NCI-H82 treated with DMSO at 0.1 percent for 48 hours (cell line): ENCODE data around the gene CCNT2.
"Not testable (repeated sequence)": the region's sequence is repeated elsewhere in the genome, so short reads cannot be mapped to it uniquely, and the experiment has no call there.

Experiments used
- DNase-seq: peaks from one replicate; lab custom pipeline; 2025; ENCODE audit not compliant: unreplicated experiment; lab: John Stamatoyannopoulos, UW

Gene CCNT2

GRCh38 chr2:134973241-134974138, 54.9 kb downstream of the CCNT2 start:
- no peak for DNase-seq

DNA sequence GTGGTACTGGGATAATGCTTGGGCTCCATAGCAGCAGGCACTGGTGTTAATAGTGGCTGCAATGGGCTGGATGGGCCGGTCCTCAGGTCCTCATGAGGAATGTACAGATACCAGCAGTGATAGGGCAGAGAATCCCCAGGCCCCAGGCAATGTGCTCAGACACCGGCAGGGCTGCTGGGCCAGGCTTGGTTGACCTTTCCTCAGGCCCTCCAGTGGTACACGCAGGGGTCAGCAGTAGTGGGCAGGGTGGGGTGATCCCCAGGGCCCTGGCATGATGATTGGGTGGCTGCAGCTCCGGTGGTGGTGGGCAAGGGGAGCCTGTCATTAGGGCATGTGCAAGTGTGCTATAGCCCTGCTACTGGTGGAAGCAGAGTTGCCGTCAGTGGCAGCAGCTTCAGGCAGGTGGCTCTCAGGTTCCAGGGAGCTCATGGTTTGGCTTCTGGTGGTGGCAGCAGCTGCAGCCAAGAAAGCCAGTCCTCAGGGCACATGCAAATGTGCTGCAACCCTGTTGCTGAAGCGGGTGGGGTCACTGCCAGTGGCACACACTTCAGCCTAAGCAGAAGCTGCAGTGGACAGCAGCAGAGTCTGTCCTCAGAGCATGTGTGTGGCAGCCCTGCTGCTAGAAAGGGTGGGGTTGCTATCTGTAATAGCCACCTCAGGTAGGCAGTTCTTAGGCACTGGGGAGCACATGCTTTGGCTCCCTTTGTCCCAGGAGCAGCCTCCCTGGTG, 56.8 kb downstream of the CCNT2 start:
- DNase-seq: no peak

DNA sequence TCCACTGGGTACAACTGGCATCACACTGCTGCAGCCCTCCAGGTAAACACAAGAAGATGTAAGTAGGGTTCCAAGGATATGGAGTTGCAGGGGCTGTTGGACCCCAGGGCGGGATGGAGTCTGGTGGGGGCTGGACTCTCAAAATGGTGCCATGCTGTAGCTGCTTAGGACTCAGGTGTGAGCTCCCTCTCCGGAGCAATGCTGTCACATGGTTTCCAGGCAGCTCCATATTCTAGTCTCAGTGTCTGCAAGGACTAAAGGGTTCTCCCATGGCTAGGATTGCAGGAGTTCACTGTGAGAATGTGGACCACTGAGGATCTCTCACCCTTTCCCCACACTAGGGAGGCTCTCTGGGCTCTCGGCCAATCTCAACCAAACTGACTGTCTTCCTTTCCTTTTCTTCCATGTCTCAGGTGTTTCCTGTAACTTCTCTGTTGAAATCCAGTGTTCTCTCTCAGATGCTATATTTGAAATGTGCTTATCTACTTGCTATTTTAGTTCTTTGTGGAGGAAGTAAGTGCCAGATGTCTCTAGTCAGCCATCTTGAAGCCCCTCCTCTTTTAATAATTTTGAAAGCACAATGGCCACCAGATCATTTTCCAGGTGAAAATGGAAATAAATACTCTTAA, 57.6 kb downstream of the CCNT2 start:
- DNase-seq: no peak

DNA sequence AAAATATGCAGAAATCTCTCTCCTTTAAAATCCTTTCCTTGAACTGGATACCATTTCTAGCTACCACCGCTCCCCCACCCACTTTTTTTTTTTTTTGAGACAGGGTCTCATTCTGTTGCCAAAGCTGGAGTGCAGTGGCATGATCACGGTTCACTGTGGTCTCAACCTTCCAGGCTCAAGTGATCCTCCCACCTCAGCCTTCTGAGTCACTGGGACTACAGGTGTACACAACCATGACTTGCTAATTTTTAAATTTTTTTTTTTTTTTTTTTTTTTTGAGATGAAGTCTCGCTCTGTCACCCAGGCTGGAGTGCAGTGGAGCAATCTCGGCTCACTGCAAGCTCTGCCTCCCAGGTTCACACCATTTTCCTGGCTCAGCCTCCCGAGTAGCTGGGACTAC, 58.5 kb downstream of the CCNT2 start:
- DNase-seq: not testable (repeated sequence)

GRCh38 chr2:134979221-134979620, 60.6 kb downstream of the CCNT2 start:
- no peak for DNase-seq

DNA sequence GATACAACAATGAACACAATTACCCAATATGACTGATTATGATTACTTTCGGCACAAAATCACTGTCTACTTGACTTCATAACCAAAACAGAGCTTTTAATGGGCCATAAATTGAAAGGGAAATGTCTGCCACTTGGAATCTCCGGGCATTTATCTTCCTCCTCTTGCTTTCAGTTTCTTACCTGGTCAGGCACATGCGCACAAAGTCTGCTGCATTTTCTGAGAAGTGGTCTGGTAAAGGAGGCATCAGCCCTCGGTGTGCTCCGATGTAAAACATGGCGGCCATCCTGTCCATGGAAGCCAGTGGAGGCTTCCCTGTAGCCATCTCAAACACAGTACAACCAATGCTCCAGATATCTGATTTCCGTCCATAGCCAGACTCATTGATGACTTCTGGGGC, 62.0 kb downstream of the CCNT2 start:
- DNase-seq: no peak

DNA sequence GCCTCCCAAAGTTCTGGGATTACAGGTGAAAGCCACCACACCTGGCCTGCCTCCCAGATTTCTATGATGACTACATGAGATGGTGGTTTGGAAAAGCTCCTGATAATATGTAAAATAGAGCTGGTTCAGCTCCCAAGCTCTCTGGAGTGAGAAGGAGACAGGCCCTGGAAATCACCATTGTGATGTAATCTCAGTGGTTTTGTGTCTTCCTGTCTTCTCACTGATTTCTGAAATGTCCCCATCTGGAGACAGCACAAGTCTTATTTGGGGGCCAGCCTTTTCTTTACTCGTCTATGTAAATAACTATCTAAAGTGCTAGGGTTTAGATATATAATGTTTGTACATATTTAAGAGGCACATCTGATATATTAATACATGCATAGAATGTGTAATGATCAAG, 64.0 kb downstream of the CCNT2 start:
- no peak for DNase-seq

DNA sequence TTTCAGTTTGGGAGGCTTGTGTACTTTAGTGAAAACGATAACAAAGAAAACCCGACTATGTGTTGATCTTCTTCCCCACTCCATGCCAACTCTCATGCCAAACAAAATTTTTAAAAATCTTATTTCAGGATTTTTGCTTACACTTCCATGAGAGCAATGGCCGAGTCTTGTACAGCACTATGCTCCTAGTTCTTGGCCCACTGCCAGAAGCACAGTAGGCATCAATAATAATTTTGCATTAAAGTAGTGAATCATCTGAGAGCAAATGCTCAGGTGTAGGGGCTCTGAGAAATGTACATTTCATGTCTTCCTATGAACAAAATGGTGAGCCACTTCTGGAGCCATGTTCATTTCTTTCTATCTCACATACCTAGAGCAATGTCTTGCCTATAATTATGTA, 66.4 kb downstream of the CCNT2 start:
- no peak for DNase-seq

DNA sequence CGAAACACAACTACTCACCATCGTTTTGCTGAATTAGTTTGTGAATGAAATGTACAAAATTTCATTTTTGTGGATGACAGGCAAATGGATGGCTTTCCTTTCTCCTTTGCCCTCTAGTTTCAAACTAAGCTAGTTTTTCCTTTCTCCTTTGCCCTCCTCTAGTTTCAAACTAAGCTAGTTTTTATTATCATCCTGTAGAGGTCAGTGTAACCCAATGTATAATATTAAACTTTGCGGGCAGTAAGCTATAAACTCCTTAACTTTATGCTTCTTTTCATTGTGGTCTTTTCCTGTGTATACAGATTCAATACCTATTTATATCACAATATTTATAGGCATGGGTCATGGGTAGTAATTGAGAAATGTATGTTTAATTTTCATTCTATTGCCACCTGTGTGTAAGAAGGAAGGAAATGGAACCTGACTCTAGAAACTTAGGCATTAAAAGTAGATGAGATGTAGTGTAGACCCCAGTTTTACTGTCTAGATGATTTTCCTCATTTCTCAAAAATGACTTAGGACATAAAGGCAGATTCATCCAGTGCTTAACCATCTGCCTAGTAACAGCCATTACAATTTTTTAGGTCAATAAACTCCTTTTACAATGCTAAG, 70.5 kb downstream of the CCNT2 start:
- DNase-seq: peak; percentile 24

GRCh38 chr2:134999521-134999920, 80.9 kb downstream of the CCNT2 start:
- DNase-seq: peak; percentile 46

DNA sequence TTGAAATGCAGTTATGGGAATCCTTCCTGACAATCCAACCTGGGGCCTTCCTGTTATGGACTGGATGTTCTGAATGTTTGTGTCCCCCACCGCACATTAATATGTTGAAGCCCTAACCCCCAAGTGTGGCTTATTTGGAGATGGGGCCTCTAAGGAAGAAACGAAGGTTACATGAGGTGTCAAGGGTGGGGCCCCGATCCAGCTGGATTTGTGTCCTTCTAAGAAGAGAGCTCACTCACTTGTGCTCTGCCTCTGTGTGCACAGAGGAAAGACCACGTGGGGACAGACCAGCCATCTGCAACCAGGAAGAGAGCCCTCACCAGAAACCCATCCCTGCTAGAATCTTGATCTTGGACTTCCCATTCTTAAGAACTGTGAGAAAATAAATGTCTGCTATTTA, 84.2 kb downstream of the CCNT2 start:
- DNase-seq: no peak

DNA sequence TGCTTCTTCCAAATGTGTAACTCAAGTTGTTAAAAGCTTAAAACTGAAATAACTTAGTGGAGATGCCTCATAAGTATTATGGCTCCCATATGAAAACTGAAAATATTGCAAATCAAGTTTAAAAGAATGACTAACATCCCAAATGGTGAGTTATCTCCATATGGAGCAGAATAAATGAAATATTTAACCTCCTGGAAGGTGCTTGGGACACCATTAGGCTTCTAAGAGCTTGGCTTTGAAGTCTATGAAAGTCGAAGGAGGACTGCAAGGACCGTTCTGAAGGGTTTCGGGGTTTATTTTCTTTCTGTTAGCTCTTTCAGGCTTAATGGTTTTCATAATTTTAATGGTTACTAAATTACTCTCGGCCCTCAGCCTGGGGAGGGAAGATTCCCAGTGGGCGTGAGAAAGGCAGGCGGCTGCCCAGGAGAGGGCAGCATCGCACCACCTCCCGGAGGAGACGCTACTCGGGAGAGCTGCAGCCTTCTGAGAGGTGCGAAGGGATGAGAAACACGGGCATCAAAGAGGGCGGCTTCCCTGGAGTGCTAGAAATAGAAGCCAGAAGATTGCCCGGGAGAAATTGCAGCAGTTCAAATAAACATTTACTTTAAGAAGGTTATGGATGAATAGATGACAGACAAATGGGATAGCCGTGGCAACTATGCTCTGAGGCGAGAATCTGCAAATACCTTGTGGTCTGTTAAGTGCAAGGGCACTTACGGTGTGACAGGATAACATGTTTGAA, 85.6 kb downstream of the CCNT2 start:
- DNase-seq: peak; percentile 58

DNA sequence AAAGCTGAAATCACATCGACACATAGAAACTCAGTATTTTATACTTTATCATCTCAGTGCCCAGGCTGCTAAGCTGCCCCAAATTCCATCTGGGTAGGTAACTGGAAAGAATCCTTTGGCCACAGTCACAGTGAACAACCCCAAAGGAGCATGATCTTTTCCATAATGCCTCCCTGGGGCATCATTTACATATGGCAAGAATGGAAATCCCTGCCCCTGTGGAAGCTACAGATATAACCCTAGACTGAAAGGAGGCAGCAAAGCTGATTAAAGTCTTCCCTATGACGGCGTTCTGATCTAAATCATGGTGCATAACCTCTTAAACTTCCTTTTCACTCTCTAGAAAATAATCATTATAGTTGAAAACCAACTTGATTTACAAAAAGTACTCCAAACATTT, 87.1 kb downstream of the CCNT2 start:
- peak; percentile 53 for DNase-seq
